Measurements from ENCODE around the gene GPR137B.

The GPR137B gene

DNA sequence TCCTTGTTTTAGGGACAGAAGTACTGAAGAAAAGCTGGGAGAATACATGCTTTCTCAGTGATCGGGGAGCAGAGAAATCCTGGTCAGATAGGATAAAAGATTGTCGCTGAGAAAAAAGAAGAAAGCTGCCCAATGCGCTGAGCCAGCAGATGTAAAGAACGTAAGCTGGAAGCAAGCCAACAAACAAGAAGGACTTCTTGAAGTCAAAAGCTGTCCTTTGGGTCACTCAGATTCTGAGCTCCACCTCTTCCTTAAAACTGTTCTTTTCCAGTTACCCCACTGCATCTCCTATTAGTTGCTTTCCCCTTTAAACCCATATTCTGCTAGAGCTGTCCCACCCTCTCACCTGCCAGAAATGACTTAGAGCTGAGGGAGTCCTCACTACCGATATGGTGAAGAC lies 64.8 kb downstream of the GPR137B start:
- no peaks in the 10 kb centered on the region for H3K79me2 ChIP-seq (ENCODE audit: insufficient read depth, low read length)
- TF ChIP-seq, protein P1, sequence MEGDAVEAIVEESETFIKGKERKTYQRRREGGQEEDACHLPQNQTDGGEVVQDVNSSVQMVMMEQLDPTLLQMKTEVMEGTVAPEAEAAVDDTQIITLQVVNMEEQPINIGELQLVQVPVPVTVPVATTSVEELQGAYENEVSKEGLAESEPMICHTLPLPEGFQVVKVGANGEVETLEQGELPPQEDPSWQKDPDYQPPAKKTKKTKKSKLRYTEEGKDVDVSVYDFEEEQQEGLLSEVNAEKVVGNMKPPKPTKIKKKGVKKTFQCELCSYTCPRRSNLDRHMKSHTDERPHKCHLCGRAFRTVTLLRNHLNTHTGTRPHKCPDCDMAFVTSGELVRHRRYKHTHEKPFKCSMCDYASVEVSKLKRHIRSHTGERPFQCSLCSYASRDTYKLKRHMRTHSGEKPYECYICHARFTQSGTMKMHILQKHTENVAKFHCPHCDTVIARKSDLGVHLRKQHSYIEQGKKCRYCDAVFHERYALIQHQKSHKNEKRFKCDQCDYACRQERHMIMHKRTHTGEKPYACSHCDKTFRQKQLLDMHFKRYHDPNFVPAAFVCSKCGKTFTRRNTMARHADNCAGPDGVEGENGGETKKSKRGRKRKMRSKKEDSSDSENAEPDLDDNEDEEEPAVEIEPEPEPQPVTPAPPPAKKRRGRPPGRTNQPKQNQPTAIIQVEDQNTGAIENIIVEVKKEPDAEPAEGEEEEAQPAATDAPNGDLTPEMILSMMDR (IDR thresholded peaks at IDR 0.05; ENCODE audit: insufficient read depth, low read length, poor library complexity, severe bottlenecking) = no peak
- no peak overlapping the region for H3K4me2 ChIP-seq (ENCODE audit: low read depth, low read length, poor library complexity, severe bottlenecking)
- no peaks in the 10 kb centered on the region for H4K20me1 ChIP-seq (ENCODE audit: low read depth, low read length)
- H3K27me3 ChIP-seq (ENCODE audit: low read length) = no peaks in the 10 kb centered on the region
- no peak overlapping the region for H3K9ac ChIP-seq (ENCODE audit: low read length)
- H2AFZ ChIP-seq (ENCODE audit: low read depth, low read length, severe bottlenecking) = no peak overlapping the region
- H3K9me2 ChIP-seq (replicated peaks; ENCODE audit: insufficient read depth, low read length) = no peaks in the 10 kb centered on the region
- H3F3A ChIP-seq (ENCODE audit: insufficient read depth) = no peaks in the 10 kb centered on the region
- no peak overlapping the region for H3K4me3 ChIP-seq (ENCODE audit: insufficient read depth, low read length, poor library complexity, severe bottlenecking)
- H3K36me3 ChIP-seq (ENCODE audit: low read length) = no peaks in the 10 kb centered on the region
- H3K9me3 ChIP-seq (ENCODE audit: insufficient read depth, low read length) = no peaks in the 10 kb centered on the region
- H3K27ac ChIP-seq (ENCODE audit: low read depth, low read length) = no peak overlapping the region

DNA sequence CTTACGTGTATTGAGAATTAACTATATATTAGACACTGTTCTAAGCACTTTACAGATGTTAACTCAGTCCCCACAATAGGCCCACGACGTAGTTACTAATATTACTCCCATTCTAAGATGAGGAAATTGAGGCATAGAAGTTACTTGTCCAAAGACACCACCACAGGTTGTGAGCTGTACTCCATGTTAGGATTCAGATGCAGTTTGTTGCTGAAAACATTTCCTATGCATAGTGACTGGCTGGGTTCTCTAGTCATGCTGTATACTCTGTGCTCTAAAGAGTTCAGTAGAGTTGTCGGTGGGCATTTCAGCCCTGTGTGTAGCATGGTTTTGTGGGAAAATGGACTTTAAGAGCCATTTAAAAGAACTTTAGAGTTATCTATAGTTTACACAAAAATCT lies 65.2 kb downstream of the GPR137B start:
- TF ChIP-seq EZH2phosphoT487 (conservative IDR thresholded peaks at IDR 0.05; ENCODE audit: low read length) = no peak
- TF ChIP-seq, protein P1 (IDR thresholded peaks at IDR 0.05; ENCODE audit: insufficient read depth, low read length, poor library complexity, severe bottlenecking) = no peak
- H3K27me3 ChIP-seq (ENCODE audit: low read length) = no peaks in the 10 kb centered on the region
- no peak overlapping the region for H3K9ac ChIP-seq (ENCODE audit: low read length)
- H3K4me2 ChIP-seq (ENCODE audit: low read depth, low read length, poor library complexity, severe bottlenecking) = no peak overlapping the region
- no peaks in the 10 kb centered on the region for H3K9me2 ChIP-seq (replicated peaks; ENCODE audit: insufficient read depth, low read length)
- no peak overlapping the region for H3K27ac ChIP-seq (ENCODE audit: low read depth, low read length)
- no peaks in the 10 kb centered on the region for H3K9me3 ChIP-seq (ENCODE audit: insufficient read depth, low read length)
- H3K4me3 ChIP-seq (ENCODE audit: insufficient read depth, low read length, poor library complexity, severe bottlenecking) = no peak overlapping the region
- H3K79me2 ChIP-seq (ENCODE audit: insufficient read depth, low read length) = no peaks in the 10 kb centered on the region
- no peaks in the 10 kb centered on the region for H3K36me3 ChIP-seq (ENCODE audit: low read length)
- no peaks in the 10 kb centered on the region for H3F3A ChIP-seq (ENCODE audit: insufficient read depth)
- no peak overlapping the region for H2AFZ ChIP-seq (ENCODE audit: low read depth, low read length, severe bottlenecking)
- no peaks in the 10 kb centered on the region for H4K20me1 ChIP-seq (ENCODE audit: low read depth, low read length)

DNA sequence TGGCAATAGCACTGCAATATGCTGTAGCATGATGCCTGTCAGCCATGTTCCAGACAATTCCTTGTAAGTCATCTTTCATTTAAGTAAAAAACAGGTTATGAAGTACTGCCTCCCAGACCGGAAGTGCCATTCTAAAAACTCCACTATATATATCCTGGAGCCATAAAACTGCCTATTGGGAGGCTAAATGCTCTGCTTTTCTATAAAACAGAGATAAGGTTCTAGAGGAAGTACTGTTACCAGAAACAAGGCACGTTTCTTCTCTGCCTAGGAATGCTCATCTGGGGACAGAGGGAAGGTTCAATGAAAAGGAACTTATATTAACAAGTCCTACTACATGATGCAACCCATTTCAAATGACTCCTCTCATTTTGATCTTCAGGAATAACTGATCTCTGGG lies 66.8 kb downstream of the GPR137B start:
- H3K36me3 ChIP-seq (ENCODE audit: low read length) = no peaks in the 10 kb centered on the region
- no peaks in the 10 kb centered on the region for H3K9me3 ChIP-seq (ENCODE audit: insufficient read depth, low read length)
- no peak overlapping the region for H3K27ac ChIP-seq (ENCODE audit: low read depth, low read length)
- no peaks in the 10 kb centered on the region for H3K79me2 ChIP-seq (ENCODE audit: insufficient read depth, low read length)
- no peak for TF ChIP-seq EZH2phosphoT487 (conservative IDR thresholded peaks at IDR 0.05; ENCODE audit: low read length)
- TF ChIP-seq, protein P1 (IDR thresholded peaks at IDR 0.05; ENCODE audit: insufficient read depth, low read length, poor library complexity, severe bottlenecking) = no peak
- H2AFZ ChIP-seq (ENCODE audit: low read depth, low read length, severe bottlenecking) = no peak overlapping the region
- no peak overlapping the region for H3K4me2 ChIP-seq (ENCODE audit: low read depth, low read length, poor library complexity, severe bottlenecking)
- no peaks in the 10 kb centered on the region for H3K27me3 ChIP-seq (ENCODE audit: low read length)
- H3F3A ChIP-seq (ENCODE audit: insufficient read depth) = no peaks in the 10 kb centered on the region
- H3K9ac ChIP-seq (ENCODE audit: low read length) = no peak overlapping the region
- H3K4me3 ChIP-seq (ENCODE audit: insufficient read depth, low read length, poor library complexity, severe bottlenecking) = no peak overlapping the region
- no peaks in the 10 kb centered on the region for H3K9me2 ChIP-seq (replicated peaks; ENCODE audit: insufficient read depth, low read length)
- no peaks in the 10 kb centered on the region for H4K20me1 ChIP-seq (ENCODE audit: low read depth, low read length)

DNA sequence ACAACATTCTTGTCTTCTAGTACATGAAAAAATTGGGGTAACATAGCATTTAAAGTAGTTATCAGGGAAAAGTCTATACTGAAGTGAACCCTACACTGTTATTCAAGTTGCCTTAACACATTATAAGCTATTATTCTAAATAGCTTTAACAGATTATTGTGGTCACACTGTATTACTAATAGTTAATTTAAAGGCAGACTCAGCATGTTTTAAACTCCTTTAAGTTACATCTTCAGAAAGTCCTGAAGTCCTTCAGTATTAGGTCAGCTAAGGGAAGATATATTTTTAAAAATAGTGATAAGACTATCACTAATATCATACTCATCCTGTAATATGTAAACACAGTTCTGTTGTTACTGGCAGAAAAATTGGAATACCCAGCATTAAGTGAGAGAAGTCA lies 67.4 kb downstream of the GPR137B start:
- Histone ChIP-seq H3K9ac (ENCODE audit: low read length) (no peak overlapping the region), H3K27me3 (ENCODE audit: low read length) (no peaks in the 10 kb centered on the region), H2AFZ (ENCODE audit: low read depth, low read length, severe bottlenecking) (no peak overlapping the region), H3K9me3 (ENCODE audit: insufficient read depth, low read length) (no peaks in the 10 kb centered on the region), H3K9me2 (replicated peaks; ENCODE audit: insufficient read depth, low read length) (no peaks in the 10 kb centered on the region), H4K20me1 (ENCODE audit: low read depth, low read length) (no peaks in the 10 kb centered on the region), H3K79me2 (ENCODE audit: insufficient read depth, low read length) (no peaks in the 10 kb centered on the region), H3F3A (ENCODE audit: insufficient read depth) (no peaks in the 10 kb centered on the region), H3K27ac (ENCODE audit: low read depth, low read length) (no peak overlapping the region), H3K36me3 (ENCODE audit: low read length) (no peaks in the 10 kb centered on the region), H3K4me2 (ENCODE audit: low read depth, low read length, poor library complexity, severe bottlenecking) (no peak overlapping the region), H3K4me3 (ENCODE audit: insufficient read depth, low read length, poor library complexity, severe bottlenecking) (no peak overlapping the region)
- TF ChIP-seq, protein P1 (IDR thresholded peaks at IDR 0.05; ENCODE audit: insufficient read depth, low read length, poor library complexity, severe bottlenecking) = no peak
- TF ChIP-seq EZH2phosphoT487 (conservative IDR thresholded peaks at IDR 0.05; ENCODE audit: low read length) = no peak

All from SU-DHL-6 (cell line).